Colonic mucosa (tissue), 4 donors: ENCODE data around the gene LIFR. TPM values are rescaled to one million over a fixed set of nuclear protein-coding genes. Genes with fewer than 3 reads are reported as not detected.

Experiments used
- DNase-seq: peaks from one replicate; pipeline ENCODE4 v3.0.0-alpha.2; 2020
- H3K27ac ChIP-seq: fragments of 200-600 bp; one replicate; pipeline ENCODE4 v1.8.0; 2021
- H3K27me3 ChIP-seq: fragments of 200-600 bp; one replicate; pipeline ENCODE4 v1.8.0; 2021
- H3K36me3 ChIP-seq: fragments of 200-600 bp; one replicate; pipeline ENCODE4 v1.8.0; 2021
- H3K4me1 ChIP-seq: fragments of 200-600 bp; one replicate; pipeline ENCODE4 v1.8.0; 2021; ENCODE audit warnings: mild to moderate bottlenecking
- H3K4me3 ChIP-seq: fragments of 200-600 bp; one replicate; pipeline ENCODE4 v1.8.0; 2021
- H3K9ac ChIP-seq, 2 donors: one replicate each; pipeline ENCODE4 v1.7.0; 2013; ENCODE audit warnings: control low read depth in 2 of 2, low read depth in 2 of 2, low read length in 2 of 2
- H3K9me3 ChIP-seq: fragments of 200-600 bp; one replicate; pipeline ENCODE4 v1.8.0; 2021
- CTCF ChIP-seq: fragments of 200-600 bp; IDR thresholded peaks from one replicate; pipeline ENCODE4 v1.8.0; 2022; ENCODE audit warnings: antibody characterized with exemption, mild to moderate bottlenecking
- intact Hi-C: fragments of 100-400 bp; cut with DNase I; formaldehyde crosslinking; loops from one replicate; pipeline ENCODE4 v1.14.1; 2022
- total RNA-seq, 2 donors: library from RNA; stranded (reverse); fragmentation: NEBNext Ultra II Directional in 1 of 2; extraction: Animal tissue kit (Norgen Biotek cat#: 25700) in 1 of 2; gene quantifications; one replicate each; pipeline ENCODE4 v1.2.1, GENCODE V29; 2021
- donor health status: healthy.
- donor health status: DM: no; HTN: no; CAD: no.
- donor health status: DM: no; HTN: no; CAD: no.

Gene LIFR
- total RNA-seq, 2 donors from 2014 or later = 7.0 to 10.3 TPM

- no peak overlapping the region for H3K9ac ChIP-seq
- H3K27me3 ChIP-seq = peaks cover 17% of the 10 kb centered on the region
- no peak overlapping the region for H3K4me3 ChIP-seq
- no peaks in the 10 kb centered on the region for H3K36me3 ChIP-seq
- H3K9me3 ChIP-seq = no peaks in the 10 kb centered on the region
- DNase-seq = no peak
- intact Hi-C loops = no loop called here
- no peaks in the 10 kb centered on the region for H3K4me1 ChIP-seq
- TF ChIP-seq CTCF = no peak
- H3K27ac ChIP-seq = no peak overlapping the region
Measured at GRCh38 chr5:38559428-38559827, 3.0 kb upstream of the LIFR start.

- Histone ChIP-seq H3K9me3 (no peaks in the 10 kb centered on the region), H3K27ac (no peak overlapping the region), H3K4me3 (no peak overlapping the region), H3K27me3 (peaks cover 17% of the 10 kb centered on the region), H3K4me1 (no peaks in the 10 kb centered on the region), H3K9ac (no peak overlapping the region), H3K36me3 (no peaks in the 10 kb centered on the region)
- intact Hi-C loops = no loop called here
- DNase-seq = no peak
- TF ChIP-seq CTCF = no peak
Measured at GRCh38 chr5:38557792-38558191, 1.3 kb upstream of the LIFR start.

GRCh38 chr5:38557308-38557710 lies 863 bp upstream of the LIFR start:
- Histone ChIP-seq H3K9me3 (no peaks in the 10 kb centered on the region), H3K27ac (peak overlapping the region; percentile 85), H3K4me3 (peak overlapping the region; percentile 44), H3K9ac (peak overlapping the region; percentile 5 to 55), H3K27me3 (peaks cover 17% of the 10 kb centered on the region), H3K36me3 (no peaks in the 10 kb centered on the region), H3K4me1 (no peaks in the 10 kb centered on the region)
- intact Hi-C loops = no loop called here
- no peak for DNase-seq
- no peak for TF ChIP-seq CTCF

- Histone ChIP-seq H3K9ac (peak overlapping the region in 1 of 2 donors; percentile 62), H3K4me3 (peak overlapping the region; percentile 48), H3K36me3 (no peaks in the 10 kb centered on the region), H3K27me3 (peaks cover 17% of the 10 kb centered on the region), H3K27ac (peak overlapping the region; percentile 46), H3K4me1 (no peaks in the 10 kb centered on the region), H3K9me3 (no peaks in the 10 kb centered on the region)
- intact Hi-C loops = no loop called here
- no peak for DNase-seq
- TF ChIP-seq CTCF = no peak
Measured at GRCh38 chr5:38556088-38556598, 303 bp downstream of the LIFR start.

GRCh38 chr5:38555354-38556087 lies 925 bp downstream of the LIFR start:
- no peak for TF ChIP-seq CTCF
- intact Hi-C loops = no loop called here
- peak overlapping the region; percentile 48 for H3K4me3 ChIP-seq
- no peaks in the 10 kb centered on the region for H3K4me1 ChIP-seq
- H3K27ac ChIP-seq = peak overlapping the region; percentile 46
- no peaks in the 10 kb centered on the region for H3K9me3 ChIP-seq
- H3K27me3 ChIP-seq = peaks cover 17% of the 10 kb centered on the region
- H3K36me3 ChIP-seq = no peaks in the 10 kb centered on the region
- H3K9ac ChIP-seq = peak overlapping the region in 1 of 2 donors; percentile 62
- DNase-seq = no peak
